Measurements from ENCODE around the gene TBC1D24.

The TBC1D24 gene

GRCh38 chr16:2500430-2500917 is 25.5 kb downstream of the TBC1D24 start:
- no peak for DNase-seq

- DNase-seq: peak; percentile 80
These were observed 26.2 kb downstream of the TBC1D24 start for GRCh38 chr16:2500918-2501750.

GRCh38 chr16:2501946-2502895 is 27.3 kb downstream of the TBC1D24 start:
- no peak for DNase-seq

GRCh38 chr16:2505695-2506094 is 30.8 kb downstream of the TBC1D24 start:
- no peak for DNase-seq

DNA sequence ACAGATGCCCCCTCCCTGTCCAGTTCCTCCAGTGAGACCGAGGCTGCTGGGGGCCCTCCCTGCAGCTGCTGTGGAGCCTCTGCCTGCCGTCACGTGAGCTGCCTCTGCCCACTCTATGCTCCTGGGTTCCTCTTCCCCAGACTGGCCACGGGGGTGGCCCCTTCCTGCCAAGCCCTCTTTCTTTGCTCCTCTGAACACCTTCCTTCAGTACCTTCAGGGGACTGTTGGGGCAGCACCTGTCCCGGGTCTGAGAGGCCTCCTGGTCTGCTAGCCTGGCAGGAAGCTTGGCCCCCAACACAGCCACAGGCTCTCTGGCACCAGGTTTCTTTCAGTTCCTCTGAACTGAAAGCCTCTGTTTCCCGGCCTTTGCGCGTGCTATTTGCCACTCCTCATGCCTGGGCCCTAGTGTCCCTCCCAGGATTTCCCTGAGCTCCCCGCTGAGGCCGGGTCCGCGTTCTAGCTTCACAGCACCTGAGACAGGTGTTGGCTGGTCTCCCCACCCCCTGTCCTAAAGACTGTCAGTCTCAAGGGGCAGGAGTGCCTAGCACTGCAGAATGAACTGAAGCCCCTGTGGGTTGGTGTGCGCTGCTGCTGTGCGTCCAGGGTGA is 32.2 kb downstream of the TBC1D24 start:
- DNase-seq: no peak

- no peak for DNase-seq
These were observed 32.7 kb downstream of the TBC1D24 start for GRCh38 chr16:2507665-2508064.

GRCh38 chr16:2508722-2509400 is 33.9 kb downstream of the TBC1D24 start:
- no peak for DNase-seq

GRCh38 chr16:2511128-2511800 is 36.3 kb downstream of the TBC1D24 start:
- DNase-seq: peak; percentile 35

GRCh38 chr16:2511996-2512734 is 37.2 kb downstream of the TBC1D24 start:
- DNase-seq: no peak

DNA sequence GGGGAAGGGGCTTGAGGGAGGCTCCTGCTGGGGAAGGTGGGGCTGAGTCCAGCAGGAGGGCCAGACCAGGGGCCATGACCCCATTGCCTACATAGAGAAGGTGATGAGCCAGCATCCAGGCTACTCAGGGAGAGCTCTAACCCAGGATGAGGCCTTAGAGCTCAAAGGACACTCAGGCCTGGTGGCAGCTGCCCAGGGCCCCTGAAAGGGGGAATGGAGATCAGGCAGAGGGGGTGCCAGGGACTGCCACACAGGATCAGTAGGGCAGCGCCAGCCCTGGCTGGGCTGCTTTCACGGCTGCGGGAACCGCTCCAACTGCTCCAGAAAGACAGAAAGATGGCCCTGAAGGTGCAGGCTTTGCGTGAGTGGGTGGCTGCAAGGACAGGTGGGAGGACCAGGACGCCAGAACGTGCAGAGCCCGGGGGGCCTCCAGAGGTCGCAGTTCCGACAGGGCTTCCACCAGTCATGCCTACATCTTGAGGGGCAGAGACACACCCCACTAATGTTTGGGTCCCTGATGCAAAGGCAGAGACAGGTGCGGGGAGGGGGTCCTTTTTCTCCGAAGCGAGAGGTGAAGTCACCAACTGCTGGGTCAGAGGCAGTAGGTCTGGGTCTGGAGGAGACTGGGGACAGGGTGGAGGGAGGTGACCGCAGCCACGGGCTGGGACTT is 37.9 kb downstream of the TBC1D24 start:
- DNase-seq: no peak

GRCh38 chr16:2513405-2514332 is 38.7 kb downstream of the TBC1D24 start, which contains the start of gene ATP6V0C:
TSS of gene ATP6V0C (plus strand) at chr16:2513952. CDS start at chr16:2514104, 152 bp downstream.
- peak; percentile 85 for DNase-seq

- no peak for DNase-seq
These were observed 39.6 kb downstream of the TBC1D24 start for GRCh38 chr16:2514333-2515179.

DNA sequence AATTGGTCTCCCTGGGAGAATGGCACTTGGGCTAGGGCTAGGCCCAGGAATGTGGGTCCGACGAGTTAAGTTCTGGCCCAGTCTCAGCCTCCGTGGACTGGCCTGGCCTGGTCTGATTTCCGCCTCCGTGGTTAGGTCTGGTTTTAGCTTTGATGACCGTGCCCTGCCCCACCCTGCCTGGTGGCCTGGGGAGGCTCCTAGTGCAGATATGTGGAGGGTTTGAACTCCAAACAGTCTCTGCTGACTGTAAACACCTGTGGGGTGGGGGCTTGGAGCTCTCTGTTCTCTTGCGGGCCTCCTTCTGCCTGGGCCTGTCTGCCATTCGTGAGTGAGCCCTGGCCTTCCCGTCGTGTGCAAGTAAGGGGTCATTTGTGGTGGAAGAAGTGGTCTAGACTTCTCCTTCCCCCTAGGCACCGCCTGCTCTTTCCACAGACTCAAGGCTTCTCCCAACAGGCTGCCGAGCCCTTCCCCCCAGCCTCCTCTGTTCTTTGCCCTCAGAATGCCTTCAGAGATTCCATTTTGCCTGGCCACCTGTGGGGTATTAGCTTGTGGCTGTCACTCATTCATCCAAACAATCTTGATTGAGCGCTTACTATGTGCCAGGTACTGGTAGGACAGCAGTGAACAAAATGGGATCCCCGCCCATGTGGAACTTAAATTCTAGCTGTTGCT is 40.4 kb downstream of the TBC1D24 start:
- no peak for DNase-seq

GRCh38 chr16:2516391-2517240 is 41.7 kb downstream of the TBC1D24 start:
- no peak for DNase-seq

- no peak for DNase-seq
These were observed 43.2 kb downstream of the TBC1D24 start for GRCh38 chr16:2517954-2518605.

Data from T1000 (cell line).